NOMO-1 (cell line): ENCODE measurements around the gene HYAL3.
"Not testable (repeated sequence)": the region's sequence is repeated elsewhere in the genome, so short reads cannot be mapped to it uniquely, and the experiment has no call there.

Source experiments
- DNase-seq, 2 experiments: peaks; one replicate each; lab custom pipeline; 2025; ENCODE audit not compliant: unreplicated experiment in 2 of 2; lab: John Stamatoyannopoulos, UW

Gene HYAL3

DNA sequence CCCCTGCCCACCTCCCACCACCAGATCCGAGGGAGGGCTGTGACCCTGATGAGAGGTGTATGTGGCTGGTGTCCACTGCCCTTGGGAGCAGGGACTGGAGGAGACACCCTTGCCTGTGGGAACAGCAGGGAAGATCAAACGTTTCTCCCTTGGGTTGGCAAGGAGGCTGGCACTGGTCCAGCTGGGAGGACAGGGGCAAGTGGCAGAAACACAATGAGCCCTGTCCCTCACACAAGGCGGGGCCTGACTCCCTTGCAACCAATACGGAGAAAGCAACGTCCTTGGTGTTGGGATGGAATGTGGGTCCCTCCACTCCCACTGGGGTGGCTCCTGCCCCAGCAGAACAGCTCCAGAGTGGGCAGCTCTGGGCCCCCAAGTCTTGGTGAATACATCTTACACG is 18.1 kb upstream of the HYAL3 start:
- no peak for DNase-seq

DNA sequence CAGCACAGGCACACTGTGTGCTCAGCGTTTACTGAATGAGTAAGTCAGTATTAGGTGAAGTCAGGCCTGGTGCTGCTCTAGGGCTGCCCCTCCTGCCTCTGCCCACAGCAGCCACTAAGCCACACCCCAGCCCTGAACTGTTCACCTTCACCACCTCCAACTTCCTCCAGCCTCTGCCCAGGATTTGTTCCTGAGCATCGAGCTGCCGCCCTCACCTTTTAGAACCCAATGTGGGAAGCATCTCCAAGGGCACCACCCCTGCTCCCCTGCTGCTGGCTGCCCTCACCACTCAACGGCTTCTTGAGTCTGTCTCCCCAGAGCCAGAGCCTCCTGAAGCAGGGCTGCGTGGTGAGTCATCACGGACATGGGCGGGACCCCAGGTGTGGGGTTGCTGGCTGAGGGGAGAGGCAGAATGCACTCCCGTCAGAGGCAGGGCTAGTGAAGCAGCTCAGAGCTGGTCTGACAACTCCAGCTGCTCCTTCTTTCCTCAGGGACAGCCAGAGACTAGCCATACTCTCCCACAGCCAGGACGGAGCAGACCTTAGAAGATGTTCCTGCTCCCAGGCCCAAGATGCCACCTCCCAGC is 17.5 kb upstream of the HYAL3 start:
- DNase-seq: no peak

DNA sequence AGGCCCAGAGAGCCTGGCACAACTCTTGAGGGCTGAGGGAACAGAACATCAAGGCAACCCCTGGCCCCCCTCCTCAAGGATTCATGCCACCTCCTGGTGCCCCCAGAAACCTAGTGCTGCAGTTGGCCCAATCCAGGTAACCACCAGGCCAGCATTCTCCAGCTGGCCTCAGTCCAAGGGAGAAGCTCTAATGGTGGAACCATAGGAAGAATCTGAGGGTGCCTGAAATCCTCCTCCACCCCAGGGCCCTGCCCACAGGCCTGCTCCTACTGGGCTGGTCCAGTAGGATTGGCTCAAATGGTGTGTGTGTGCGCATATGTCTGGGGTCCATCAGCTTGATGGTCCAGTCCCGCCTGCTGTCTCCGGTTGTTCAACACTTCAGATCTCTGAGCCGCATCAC is 15.6 kb upstream of the HYAL3 start:
- DNase-seq: no peak

DNA sequence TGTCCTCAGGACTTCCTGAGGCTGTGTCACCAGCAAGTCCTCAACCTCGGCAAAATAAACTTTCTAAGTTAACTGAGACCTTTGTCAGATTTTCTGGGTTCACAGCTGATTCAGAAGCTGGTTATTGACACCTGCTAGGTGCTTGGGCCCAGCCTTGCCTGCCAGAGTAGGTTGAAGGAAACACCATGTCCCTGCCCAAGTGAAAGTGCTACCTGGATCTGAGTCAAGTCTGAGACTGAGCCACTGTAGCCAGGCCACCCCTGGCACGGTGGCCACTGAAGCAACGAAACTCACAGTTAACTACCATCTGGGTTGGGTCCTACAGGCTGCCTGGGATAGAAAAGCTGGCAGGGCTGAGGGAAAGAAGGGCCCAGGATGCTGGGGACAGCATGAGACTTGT is 15.1 kb upstream of the HYAL3 start:
- DNase-seq: no peak

DNA sequence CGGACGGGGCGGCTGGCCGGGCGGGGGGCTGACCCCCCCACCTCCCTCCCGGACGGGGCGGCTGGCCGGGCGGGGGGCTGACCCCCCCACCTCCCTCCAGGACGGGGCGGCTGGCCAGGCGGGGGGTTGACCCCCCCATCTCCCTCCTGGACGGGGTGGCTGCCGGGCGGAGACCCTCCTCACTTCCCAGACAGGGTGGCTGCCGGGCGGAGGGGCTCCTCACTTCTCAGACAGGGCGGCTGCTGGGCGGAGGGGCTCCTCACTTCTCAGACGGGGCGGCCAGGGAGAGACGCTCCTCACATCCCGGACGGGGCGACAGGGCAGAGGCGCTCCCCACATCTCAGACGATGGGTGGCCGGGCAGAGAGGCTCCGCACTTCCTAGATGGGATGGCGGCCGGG is 12.8 kb upstream of the HYAL3 start:
- DNase-seq: not testable (repeated sequence)

DNA sequence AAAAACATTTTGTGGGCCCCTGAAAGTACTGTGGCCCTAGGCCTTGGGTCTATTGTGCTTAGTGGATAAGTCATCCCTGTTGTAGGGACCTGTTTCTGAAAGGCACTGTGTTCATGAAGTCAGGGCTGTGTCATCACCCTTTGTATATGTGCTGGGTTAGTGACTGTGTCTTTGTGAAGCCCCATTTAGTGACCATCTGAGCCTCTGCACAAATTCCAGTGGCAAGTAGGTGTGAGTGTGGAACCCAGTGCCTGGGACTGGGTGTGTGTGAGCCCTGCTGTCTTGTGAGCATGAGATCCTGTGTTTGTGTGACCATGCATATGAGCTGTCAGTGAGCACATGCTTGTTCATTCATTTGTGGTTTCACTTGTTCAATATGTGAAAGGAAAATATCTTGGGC is 5.4 kb upstream of the HYAL3 start:
- DNase-seq: no peak

DNA sequence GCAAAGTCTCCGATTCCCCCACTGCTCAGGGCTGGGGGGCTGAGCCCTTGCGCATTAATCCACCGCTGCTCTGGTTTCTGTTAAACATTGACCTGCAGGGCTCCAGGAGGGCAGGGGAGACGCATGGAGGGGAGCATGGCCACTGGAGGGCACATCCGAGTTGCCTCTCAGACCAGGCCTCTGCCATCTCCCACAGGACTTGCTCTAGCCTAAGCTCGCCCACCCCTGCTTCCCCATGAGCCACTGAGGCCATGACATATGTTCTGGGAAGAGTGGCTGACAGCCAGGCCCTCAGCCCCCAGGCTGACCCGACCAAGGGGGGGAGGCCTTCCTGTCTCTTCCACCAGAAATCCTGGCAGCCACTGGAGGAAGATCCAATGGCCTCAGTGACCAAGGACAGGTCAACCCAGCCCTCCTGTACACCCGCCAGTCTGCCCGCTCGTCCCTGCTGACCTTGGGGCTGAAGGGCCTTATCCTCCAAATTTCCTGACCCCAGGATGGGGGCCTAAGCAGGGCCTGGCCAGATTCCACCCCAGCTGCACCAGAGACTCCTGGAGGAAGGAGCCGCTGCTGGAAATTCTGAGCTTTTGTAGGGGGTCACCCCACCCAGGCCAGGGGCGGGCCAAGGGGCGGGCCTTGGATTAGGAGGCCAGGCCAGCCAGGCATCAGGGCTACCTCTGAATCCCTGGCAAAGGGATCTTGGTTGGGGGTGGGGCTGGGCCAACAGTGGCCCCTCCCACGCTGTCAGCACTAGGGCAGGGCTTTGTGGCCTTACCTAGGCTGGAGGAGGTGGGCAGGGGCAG is 4.0 kb upstream of the HYAL3 start, which contains the start of gene HYAL1:
HYAL1 (minus strand) TSS at position 562 of the 803 bp plus-strand sequence. CDS start 618 bp downstream, outside the sequence.
- DNase-seq: no peak

DNA sequence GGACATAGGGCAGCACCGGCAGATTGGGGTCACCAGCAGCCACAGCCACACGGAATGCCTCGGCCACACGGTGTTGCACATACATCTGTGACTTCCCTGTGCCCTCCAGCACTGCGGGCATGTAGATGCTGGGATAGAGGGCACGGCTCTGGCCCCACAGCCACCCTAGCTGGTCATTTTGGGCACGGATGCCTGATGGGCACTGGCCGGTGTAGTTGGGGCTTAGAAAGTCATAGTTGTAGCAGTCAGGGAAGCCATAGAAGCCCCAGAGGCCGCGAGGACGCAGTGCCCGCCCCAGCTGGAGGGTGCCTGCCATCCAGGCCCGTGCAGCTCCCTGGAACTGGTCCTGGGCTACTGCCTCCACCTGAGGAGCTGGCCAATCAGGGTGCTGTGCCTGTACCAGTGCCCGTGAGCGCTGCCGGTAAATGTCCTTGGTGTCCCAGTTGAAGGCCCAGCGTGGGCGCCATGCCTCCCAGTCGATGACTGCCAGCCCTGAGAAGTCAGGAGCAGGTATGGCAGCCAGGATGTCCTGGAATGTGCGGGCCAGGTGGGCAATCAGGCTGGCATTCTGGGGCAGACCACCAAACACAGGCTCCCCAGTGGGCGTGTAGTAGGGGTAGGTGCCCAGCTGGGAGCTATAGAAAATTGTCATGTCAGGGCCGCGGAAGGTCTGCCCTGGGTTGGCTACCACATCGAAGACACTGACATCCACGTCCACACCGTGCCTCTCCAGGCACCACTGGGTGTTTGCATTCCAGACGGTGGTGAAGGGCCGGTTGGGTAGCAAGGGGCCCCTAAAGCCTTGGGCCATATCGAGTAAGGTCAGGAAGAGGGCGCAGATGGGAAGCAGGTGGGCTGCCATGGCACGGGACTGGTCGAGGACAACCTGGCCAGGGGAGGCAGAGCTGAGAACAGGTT is 3.1 kb upstream of the HYAL3 start:
- DNase-seq: no peak

DNA sequence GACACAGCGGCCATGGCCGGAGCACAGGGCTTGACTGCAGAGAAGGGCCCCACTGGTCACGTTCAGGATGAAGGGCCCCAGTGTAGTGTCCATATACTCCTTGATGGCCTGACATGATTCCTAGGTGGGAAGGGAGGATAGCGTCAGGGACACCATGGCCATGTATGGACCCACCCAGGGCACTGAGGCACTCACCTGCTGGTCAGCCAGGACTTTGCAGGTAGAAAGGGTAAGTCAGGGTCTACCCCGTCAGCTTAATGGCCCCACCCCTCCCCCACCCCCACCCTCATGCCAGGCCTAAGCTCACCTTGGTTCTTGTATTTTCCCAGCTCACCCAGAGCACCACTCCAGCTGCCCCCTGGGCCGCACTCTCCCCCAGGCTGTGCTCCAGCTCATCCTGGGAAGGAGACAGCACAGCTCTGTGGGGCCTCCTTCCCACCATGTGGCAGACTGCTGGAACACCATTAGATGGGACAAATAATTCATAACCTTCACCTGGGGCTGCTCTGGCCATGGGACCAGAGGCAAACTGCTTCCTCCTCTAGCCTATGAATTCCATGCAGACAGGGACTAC is 1.6 kb upstream of the HYAL3 start:
- DNase-seq: no peak

DNA sequence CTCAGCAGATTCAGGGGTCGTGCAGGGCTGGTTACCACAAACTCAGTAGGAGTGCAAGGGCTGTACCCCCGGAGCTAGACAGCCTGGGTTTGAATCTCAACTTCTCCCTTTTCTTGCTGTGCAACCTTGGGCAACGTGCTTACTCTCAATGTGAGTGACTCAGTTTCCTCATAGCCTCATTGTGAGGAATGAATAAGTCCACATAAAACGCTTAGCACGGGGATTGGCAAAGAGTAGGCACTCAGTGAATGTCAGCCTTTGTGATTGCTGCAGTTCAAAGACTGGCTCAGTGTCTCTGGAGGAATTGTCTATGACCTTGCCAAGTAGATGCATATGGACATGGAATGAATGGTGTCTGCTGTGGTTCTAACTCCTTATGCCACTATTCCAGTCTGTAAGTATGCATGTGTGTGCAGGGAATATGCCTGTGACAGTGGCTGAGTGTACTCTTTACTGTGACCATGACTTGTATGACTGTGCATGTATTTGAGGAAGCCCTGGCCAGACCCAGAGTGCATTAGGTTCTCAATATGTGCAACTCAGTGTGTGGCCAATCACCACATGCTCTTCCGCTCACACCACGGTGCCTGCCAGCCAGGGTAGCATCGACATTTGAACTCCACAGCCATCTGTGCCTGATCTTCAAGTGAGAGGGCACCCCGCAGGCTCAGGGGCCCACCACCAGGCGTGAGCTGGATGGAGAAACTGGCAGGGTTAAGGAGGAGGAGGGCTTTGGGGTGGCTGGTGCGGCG is 900 bp upstream of the HYAL3 start:
- DNase-seq: peak; percentile 74 to 92

DNA sequence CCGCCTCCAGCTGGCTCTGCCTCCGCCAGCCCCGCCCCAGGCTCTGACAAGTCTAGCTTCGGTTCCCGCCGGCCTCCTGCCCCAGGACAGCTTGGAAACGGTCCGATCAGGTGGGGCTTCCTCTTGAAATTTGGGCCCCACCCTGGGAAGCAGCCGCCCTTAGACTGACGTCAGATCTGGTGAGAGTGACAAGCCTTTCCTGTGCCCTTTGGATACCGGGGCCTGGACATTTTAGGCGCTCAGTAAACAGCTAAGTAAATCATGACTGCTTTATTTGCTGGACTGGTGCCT is 378 bp upstream of the HYAL3 start:
- no peak for DNase-seq

DNA sequence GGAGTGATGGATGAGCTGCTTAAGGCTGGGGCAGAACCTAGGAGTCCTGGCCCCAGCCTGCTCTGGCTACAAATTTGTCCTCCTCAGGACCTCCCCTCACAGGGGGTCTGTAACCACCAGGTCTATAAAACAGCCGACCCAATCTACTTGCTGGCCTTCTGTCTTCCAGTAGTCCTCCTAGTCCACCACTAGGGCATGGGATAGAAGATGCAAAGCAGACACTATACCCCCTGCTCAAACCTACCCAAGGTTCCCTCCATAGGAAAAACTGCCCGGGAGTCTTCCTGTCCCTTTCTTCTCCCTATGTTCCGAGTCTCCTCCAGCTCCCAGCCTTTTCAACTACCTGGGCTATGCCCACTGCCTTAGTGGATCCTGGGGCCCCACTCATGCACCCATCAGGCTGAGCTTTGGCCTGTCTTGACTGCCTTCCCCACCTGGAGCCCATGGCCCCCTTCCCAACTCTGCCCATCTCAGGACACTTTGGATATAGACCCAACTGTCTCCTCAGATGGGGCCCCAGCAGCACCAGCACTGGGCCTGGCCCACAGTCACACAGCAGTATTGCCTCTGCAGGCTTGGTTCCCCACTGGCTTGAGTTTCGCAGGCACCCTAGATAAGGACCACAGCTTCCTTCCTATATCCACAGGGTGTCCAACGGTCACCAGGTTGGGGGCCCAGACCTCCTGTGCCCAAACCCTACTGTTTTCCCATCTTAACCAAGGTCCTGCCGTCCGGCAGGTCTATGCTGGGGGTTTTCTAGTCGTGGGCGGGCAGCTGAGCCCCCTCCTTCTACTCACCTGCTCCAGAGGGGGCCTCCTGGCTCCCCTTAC is 1.1 kb downstream of the HYAL3 start:
- DNase-seq: peak in 1 of 2 experiments; percentile 35

DNA sequence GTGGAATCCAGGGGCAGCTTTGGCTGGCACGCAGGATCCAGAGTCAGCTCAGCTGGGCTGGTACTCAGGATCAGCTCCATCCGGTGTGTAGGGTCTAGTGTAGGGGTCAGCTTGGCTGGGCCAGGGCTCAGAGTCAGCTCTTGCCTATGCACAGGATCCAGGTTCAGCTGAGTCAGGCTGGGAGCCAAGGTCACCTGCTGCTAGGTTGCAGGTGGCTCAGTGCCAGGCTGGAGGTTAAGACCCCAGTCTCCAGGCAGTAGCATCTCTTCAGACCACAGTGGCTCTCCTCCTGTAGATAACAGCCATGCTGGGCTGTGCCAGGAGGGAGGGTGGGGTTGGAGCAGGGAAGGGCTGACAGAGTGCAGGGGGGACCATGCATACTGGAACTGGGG is 1.8 kb downstream of the HYAL3 start:
- no peak for DNase-seq

DNA sequence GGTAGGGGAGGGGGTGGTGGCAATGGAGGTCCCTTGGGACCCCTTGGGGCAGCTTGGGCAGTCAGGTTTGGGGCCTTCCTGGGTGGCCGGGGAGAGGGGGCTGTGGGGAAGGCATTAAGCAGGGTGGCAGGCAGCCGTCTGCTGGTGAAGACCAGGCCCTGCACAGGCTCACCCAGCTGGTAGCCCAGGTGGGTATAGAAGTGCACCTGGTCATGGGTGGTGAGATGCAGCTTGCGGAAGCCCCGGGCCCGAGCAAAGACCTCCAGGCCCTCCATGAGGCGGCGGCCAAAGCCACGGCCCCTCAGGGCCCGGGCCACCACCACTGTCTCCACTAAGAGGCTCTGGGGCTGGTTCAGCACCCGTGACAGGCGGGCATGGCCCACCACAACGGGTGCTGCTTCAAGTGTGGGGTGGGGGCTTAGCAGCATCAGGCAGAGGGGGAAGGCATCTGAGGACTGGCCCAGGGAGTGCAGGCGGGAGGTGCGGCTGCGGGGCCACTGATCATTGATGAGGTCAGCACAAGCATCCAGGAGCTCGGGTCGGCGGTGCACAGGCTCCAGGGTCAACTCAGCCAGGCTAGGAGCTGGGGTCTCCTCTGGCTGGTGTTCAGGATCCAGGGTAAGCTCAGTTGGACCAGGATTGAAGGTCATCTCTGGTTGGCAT is 2.4 kb downstream of the HYAL3 start:
- no peak for DNase-seq

DNA sequence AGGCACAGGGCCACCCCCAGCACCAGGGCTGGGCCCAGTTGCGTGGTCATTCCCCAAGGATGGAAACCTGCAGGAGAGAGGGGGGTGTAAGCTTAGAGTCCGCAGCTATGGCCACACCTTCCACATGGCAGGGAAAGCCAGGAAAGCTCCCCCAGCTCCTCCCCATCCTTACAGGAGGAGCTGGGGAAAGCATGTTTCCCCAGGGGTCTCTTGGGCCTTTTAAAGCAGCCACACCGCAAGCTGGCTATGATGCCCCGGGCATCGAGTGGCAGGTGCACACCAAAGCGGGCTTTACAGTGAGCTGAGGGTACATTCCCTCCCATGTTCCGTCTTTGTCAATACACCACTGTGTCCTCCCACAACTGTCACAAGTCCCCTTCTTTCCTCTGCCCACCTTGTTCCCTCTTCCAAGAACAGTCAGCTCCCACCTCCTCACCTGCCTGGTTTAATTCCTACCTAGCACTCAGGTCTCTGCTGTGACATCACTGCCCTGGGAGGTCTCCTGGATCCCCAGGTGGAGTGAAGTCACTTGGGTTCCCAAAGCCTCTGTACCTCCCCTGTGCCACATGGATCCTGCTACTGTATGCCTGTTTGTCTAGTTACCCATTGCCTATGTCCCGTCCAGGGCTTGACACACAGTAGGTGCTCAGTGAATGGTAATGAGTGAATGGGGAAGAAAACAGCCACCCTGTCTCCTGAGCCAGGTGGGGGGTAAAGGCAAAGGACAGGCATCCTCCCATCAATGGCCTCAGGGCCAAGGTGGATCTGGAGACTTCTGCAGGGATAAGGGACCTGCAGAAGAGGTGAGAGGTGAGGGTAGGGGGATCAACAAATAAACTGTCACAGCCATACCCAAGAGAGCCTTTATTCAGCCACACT is 3.4 kb downstream of the HYAL3 start:
- DNase-seq: no peak

DNA sequence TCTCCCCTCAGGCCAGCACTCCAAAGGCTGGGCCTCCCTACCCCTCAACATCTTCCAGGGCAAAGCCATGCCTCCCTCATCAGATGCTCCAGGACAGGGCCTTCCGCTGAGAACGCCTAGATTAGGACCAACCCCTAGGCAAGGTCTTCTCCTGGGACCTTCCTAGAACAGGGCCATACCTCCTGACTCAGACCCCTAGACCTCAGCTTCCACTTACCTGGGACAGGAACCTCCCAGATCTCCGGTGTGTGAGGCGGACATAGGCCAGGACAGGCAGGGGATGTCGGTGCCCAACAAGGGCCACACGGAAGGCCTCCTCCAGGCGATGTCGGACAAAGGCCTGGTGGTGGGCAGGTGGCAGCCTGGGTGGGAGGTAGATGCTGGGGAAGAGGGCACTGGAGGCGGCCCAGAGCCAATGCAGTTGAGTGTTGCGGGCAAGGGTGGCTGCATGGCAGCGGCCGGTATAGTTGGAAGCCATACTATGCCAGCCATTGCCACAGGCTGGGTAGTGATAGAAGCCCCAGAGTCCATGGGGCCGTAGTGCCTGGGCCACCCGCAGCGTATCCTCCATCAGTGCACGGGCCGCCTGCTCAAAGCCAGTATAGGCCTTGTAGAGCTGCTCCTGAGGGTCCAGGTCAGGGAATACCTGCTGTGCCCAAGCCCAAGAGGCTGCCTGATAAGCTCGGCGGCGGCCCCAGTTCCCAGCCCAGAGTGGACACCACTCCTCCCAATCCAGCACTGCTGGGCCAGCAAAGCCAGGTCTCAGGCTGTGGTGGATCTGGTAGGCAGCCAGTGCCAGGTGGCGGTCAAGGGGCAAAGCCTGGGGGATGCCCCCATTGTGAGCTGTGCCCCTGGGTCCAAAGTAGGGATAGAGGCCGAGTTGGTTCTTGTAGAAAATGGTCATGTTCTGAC is 4.5 kb downstream of the HYAL3 start:
- no peak for DNase-seq

DNA sequence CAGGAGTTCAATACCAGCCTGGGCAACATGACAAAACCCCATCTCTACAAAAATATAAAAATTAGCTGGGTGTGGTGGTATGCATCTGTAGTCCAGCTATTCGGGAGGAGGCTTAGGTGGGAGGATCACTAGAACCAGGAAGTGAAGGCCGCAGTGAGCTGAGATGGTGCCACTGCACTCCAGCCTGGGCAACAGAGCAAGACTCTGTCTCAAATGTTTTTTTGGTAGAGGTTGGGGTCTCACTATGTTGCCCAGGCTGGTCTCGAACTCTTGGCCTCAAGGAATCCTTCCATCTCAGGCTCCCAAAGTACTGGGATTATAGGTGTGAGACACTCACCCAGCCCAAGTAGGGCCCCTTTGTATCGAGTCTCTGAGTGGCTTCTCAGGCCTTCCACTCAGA is 5.1 kb downstream of the HYAL3 start:
- DNase-seq: no peak
